Measurements from ENCODE around the gene SHISA2.
A peak's percentile ranks its signal among the peaks of the same experiment; 100 is the strongest.

The SHISA2 gene

GRCh38 chr13:26047040-26047439 is 4.8 kb downstream of the SHISA2 start:
- DNase-seq, result no peak

GRCh38 chr13:26046639-26047038 is 5.2 kb downstream of the SHISA2 start:
- DNase-seq, result no peak

GRCh38 chr13:26045142-26045541 is 6.7 kb downstream of the SHISA2 start:
- DNase-seq, result no peak

GRCh38 chr13:26042785-26043184 is 9.0 kb downstream of the SHISA2 start:
- DNase-seq, result no peak

- no peak for DNase-seq
These were observed 10.4 kb downstream of the SHISA2 start for GRCh38 chr13:26041444-26041843.

GRCh38 chr13:26038931-26039475 is 12.8 kb downstream of the SHISA2 start:
- no peak for DNase-seq

- DNase-seq, result no peak
These were observed 14.5 kb downstream of the SHISA2 start for GRCh38 chr13:26037302-26037701.

- no peak for DNase-seq
These were observed 15.4 kb downstream of the SHISA2 start for GRCh38 chr13:26036383-26036782.

- no peak for DNase-seq
These were observed 17.8 kb downstream of the SHISA2 start for GRCh38 chr13:26034018-26034417.

- no peak for DNase-seq
These were observed 21.5 kb downstream of the SHISA2 start for GRCh38 chr13:26030331-26030730.

- no peak for DNase-seq
These were observed 22.2 kb downstream of the SHISA2 start for GRCh38 chr13:26029581-26030136.

- no peak for DNase-seq
These were observed 25.6 kb downstream of the SHISA2 start for GRCh38 chr13:26026211-26026610.

- no peak for DNase-seq
These were observed 26.0 kb downstream of the SHISA2 start for GRCh38 chr13:26025771-26026170.

GRCh38 chr13:26025196-26025595 is 26.6 kb downstream of the SHISA2 start:
- no peak for DNase-seq

GRCh38 chr13:26024558-26024957 is 27.3 kb downstream of the SHISA2 start:
- no peak for DNase-seq

- DNase-seq, result peak; percentile 73 to 81
These were observed 29.1 kb downstream of the SHISA2 start for GRCh38 chr13:26022538-26023292.

GRCh38 chr13:26021956-26022355 is 29.9 kb downstream of the SHISA2 start:
- DNase-seq, result no peak

GRCh38 chr13:26021516-26021915 is 30.3 kb downstream of the SHISA2 start:
- no peak for DNase-seq

- no peak for DNase-seq
These were observed 30.9 kb downstream of the SHISA2 start for GRCh38 chr13:26020891-26021290.

GRCh38 chr13:26019881-26020870 is 31.6 kb downstream of the SHISA2 start:
- DNase-seq, result no peak

GRCh38 chr13:26019251-26019650 is 32.6 kb downstream of the SHISA2 start:
- DNase-seq, result no peak

GRCh38 chr13:26017932-26018665 is 33.7 kb downstream of the SHISA2 start:
- no peak for DNase-seq

Measured in cerebellar nuclear complex (tissue), 1 donor.